ENCODE measurements around the gene NT5DC2.

The NT5DC2 gene

DNA sequence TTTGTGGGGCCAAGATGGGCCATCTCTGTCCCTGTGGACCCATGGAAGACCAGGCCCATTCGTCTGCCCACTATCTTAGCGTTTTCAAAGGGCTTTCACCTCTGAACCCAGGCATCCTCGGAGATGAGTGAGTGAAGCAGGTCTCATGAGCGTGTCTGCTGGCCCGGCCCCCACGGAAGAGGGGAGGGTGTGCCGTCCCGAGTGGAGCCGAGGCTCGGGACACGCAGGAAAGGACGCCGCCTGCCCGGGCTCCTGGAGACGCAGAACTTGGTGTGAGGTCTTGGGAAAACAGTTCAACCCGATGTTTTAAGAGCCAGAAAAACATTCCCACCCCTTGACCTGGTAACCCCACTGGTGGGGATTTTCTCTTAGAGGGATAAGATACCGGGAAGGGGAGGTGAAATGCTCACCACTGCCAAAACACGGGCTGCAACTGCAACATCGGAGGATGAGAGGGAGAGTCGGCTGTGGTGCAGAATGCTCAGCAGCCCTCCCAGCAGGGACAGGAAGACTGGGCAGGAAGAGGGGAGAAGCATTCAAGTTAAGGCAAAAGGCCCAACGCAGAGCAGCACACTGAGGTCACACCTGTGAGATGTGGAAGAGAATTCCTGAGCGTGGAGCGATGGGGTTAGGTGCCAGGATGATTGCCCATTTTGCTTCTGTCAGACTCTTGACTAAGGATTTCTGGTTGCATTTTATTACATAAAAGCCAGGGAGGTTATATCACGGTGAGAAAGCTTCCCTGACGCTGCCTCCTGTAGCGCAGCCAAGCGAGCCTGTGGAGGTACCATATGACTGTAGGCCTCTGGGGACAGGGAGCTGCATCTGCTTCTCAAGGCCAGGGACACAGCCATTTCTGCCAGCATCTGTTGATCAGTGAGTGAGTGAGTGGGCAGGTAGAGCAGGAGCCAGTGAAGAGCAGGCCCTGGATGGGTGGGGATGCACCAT, 52.6 kb downstream of the NT5DC2 start:
- Histone ChIP-seq H3K4me1 (ENCODE audit: insufficient read depth, poor library complexity, severe bottlenecking) (peaks cover 8% of the 10 kb centered on the region), H3K4me3 (ENCODE audit: severe bottlenecking) (no peak overlapping the region), H3K9me3 (ENCODE audit: severe bottlenecking) (no peaks in the 10 kb centered on the region), H3K27me3 (ENCODE audit: insufficient read depth, poor library complexity, severe bottlenecking) (no peaks in the 10 kb centered on the region), H3K36me3 (ENCODE audit: low read depth) (peaks cover 60% of the 10 kb centered on the region), H3K27ac (ENCODE audit: poor library complexity, severe bottlenecking) (no peak overlapping the region)
- DNase-seq (ENCODE audit: low spot score) (no peak), ATAC-seq (ENCODE audit: low read depth) (no peak)
- TF ChIP-seq, protein P1, sequence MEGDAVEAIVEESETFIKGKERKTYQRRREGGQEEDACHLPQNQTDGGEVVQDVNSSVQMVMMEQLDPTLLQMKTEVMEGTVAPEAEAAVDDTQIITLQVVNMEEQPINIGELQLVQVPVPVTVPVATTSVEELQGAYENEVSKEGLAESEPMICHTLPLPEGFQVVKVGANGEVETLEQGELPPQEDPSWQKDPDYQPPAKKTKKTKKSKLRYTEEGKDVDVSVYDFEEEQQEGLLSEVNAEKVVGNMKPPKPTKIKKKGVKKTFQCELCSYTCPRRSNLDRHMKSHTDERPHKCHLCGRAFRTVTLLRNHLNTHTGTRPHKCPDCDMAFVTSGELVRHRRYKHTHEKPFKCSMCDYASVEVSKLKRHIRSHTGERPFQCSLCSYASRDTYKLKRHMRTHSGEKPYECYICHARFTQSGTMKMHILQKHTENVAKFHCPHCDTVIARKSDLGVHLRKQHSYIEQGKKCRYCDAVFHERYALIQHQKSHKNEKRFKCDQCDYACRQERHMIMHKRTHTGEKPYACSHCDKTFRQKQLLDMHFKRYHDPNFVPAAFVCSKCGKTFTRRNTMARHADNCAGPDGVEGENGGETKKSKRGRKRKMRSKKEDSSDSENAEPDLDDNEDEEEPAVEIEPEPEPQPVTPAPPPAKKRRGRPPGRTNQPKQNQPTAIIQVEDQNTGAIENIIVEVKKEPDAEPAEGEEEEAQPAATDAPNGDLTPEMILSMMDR (IDR thresholded peaks at IDR 0.05; ENCODE audit: poor library complexity, severe bottlenecking), result no peak

DNA sequence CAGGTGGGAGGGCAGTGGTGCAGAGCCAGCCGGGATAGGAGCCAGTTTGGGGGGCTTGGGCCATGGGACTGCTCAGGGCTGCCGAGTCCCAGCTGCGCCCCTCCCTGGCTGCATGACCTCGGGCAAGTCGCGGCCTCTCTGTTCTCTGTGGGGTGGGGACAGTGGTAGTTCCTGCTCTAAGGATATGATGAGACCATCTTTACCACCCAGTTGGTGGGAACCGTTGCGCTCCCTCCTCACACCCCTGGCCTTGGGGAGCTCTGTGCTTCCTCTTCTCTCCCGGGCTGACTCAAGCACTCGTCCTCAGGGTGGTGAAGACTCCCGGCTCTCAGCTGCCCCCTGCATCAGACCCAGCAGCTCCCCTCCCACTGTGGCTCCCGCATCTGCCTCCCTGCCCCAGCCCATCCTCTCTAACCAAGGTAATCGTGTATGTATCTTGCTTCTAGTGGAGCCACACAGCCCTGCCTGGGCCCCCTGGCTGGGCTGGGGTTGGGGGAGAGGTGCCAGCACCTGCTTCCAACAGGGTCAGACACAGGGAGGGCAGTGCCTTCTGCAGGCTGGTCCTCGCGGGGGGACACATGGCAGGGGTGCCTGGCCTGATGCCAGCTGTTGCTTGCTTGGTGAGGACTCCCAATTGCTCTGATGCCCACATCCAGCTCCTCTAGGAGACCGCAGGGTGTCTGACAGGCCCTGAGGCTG, 53.6 kb downstream of the NT5DC2 start:
- TF ChIP-seq, protein P1 (IDR thresholded peaks at IDR 0.05; ENCODE audit: poor library complexity, severe bottlenecking), result no peak
- peaks cover 59% of the 10 kb centered on the region for H3K36me3 ChIP-seq (ENCODE audit: low read depth)
- DNase-seq (ENCODE audit: low spot score) (no peak), ATAC-seq (ENCODE audit: low read depth) (no peak)
- peaks cover 8% of the 10 kb centered on the region for H3K4me1 ChIP-seq (ENCODE audit: insufficient read depth, poor library complexity, severe bottlenecking)
- no peaks in the 10 kb centered on the region for H3K9me3 ChIP-seq (ENCODE audit: severe bottlenecking)
- no peak overlapping the region for H3K27ac ChIP-seq (ENCODE audit: poor library complexity, severe bottlenecking)
- H3K27me3 ChIP-seq (ENCODE audit: insufficient read depth, poor library complexity, severe bottlenecking), result no peaks in the 10 kb centered on the region
- no peak overlapping the region for H3K4me3 ChIP-seq (ENCODE audit: severe bottlenecking)

DNA sequence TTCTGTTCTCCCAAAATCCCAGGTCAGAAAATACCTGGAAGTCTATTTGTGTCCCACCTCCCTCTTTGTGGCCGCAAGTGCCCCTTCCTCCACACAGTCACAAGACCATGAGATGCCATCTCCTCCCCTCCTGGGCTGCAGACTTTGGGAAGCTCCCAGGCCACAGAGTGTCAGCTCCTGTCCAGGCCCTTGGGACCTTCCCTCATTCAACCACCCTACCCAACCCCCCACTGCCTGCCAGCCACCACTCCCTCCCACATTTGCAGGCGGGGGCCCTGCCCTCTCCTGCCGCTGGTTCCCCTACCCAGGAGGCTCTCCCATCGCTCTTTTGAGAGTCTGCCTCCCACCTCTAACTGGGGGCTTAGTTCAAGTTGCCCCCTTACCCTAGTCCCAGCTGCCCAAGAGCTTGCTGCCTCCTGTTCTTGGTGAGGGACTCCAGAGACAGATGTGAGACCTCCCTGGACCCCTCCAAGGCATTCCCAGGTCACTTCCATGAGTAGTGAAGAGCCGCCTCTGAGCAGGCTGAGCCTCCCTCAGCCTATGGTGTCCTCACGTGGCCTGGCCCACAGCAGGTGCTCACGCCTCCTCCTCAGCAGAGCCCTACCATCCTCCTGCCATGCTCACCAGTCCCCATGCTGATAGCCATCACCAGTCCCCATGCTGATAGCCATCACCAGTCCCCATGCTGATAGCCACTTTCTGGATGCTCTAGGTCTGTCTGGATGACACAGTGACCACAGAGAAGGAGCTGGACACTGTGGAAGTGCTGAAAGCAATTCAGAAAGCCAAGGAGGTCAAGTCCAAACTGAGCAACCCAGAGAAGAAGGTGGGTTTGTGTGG, 54.4 kb downstream of the NT5DC2 start:
- Histone ChIP-seq H3K27me3 (ENCODE audit: insufficient read depth, poor library complexity, severe bottlenecking) (no peaks in the 10 kb centered on the region), H3K9me3 (ENCODE audit: severe bottlenecking) (no peaks in the 10 kb centered on the region), H3K27ac (ENCODE audit: poor library complexity, severe bottlenecking) (no peak overlapping the region), H3K4me1 (ENCODE audit: insufficient read depth, poor library complexity, severe bottlenecking) (peaks cover 8% of the 10 kb centered on the region), H3K36me3 (ENCODE audit: low read depth) (peaks cover 67% of the 10 kb centered on the region), H3K4me3 (ENCODE audit: severe bottlenecking) (no peak overlapping the region)
- ATAC-seq (ENCODE audit: low read depth) (no peak), DNase-seq (ENCODE audit: low spot score) (no peak)
- TF ChIP-seq, protein P1 (IDR thresholded peaks at IDR 0.05; ENCODE audit: poor library complexity, severe bottlenecking), result no peak

DNA sequence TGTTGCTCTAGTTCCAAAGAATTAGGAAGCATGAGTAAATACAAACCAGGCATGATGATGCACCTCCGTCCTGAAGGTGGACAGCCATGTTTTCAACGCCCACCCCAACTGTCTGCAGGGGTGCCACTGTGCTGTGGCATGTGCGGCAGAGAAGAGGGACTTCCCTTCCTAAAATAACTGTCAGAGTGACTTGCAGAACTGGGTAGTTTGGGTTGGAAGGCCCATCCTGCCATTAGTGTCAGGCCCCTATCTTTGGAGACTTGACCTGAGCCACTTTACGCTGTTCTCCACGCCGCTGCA, 55.9 kb downstream of the NT5DC2 start:
- Histone ChIP-seq H3K27me3 (ENCODE audit: insufficient read depth, poor library complexity, severe bottlenecking) (no peaks in the 10 kb centered on the region), H3K4me1 (ENCODE audit: insufficient read depth, poor library complexity, severe bottlenecking) (no peaks in the 10 kb centered on the region), H3K36me3 (ENCODE audit: low read depth) (peaks cover 82% of the 10 kb centered on the region), H3K9me3 (ENCODE audit: severe bottlenecking) (no peaks in the 10 kb centered on the region), H3K4me3 (ENCODE audit: severe bottlenecking) (no peak overlapping the region), H3K27ac (ENCODE audit: poor library complexity, severe bottlenecking) (no peak overlapping the region)
- DNase-seq (ENCODE audit: low spot score) (no peak), ATAC-seq (ENCODE audit: low read depth) (no peak)
- TF ChIP-seq, protein P1 (IDR thresholded peaks at IDR 0.05; ENCODE audit: poor library complexity, severe bottlenecking), result no peak
